ENCODE measurements around the gene EEPD1.

DNA sequence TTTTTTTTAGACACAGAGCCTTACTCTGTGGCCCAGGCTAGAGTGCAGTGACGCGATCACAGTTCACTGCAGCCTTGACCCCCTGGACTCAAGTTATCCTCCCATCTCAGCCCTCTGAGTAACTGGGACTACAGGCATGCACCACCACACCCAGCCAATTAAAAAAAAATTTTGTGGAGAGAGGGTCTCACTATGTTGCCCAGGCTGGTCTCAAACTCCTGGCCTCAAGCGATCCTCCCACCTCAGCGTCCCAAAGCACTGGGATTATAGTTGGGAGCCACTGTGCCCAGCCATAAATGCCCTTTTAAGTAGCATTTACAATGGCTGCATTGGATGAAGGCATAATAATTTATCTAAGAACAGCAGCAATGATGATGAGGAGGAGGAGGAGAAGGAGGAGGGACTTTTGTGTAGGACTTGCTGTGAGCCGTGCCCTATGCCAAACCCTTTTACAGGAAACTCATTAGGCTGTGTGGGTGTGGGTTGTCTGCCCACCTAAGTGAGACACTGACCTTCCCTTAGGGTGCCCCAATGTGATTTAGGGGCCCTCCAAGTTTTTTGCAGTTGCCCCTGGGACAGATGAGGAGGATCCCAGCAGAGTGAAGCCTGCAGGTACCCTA, 51.1 kb downstream of the EEPD1 start:
- TF ChIP-seq, protein P1, sequence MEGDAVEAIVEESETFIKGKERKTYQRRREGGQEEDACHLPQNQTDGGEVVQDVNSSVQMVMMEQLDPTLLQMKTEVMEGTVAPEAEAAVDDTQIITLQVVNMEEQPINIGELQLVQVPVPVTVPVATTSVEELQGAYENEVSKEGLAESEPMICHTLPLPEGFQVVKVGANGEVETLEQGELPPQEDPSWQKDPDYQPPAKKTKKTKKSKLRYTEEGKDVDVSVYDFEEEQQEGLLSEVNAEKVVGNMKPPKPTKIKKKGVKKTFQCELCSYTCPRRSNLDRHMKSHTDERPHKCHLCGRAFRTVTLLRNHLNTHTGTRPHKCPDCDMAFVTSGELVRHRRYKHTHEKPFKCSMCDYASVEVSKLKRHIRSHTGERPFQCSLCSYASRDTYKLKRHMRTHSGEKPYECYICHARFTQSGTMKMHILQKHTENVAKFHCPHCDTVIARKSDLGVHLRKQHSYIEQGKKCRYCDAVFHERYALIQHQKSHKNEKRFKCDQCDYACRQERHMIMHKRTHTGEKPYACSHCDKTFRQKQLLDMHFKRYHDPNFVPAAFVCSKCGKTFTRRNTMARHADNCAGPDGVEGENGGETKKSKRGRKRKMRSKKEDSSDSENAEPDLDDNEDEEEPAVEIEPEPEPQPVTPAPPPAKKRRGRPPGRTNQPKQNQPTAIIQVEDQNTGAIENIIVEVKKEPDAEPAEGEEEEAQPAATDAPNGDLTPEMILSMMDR (IDR thresholded peaks at IDR 0.05), result no peak
- no peak for TF ChIP-seq POLR2A (IDR thresholded peaks at IDR 0.05)
